Stomach (tissue), 4 donors: ENCODE results near the gene EME2.

ENCODE experiments used
- EP300 ChIP-seq: sonication (generic); formaldehyde crosslinking; IDR thresholded peaks from one replicate; pipeline ENCODE4 v1.6.1; 2017; ENCODE audit warnings: antibody characterized with exemption
- POLR2A ChIP-seq, 4 donors: fragments of 450-650 bp; IDR thresholded peaks; one replicate each; pipeline ENCODE4 v1.6.1; 2016; ENCODE audit warnings: antibody characterized with exemption in 4 of 4, control low read depth in 2 of 4, mild to moderate bottlenecking in 1 of 4, moderate library complexity in 1 of 4
- POLR2AphosphoS5 ChIP-seq, 3 donors: sonication (generic); formaldehyde crosslinking; IDR thresholded peaks; one replicate each; pipeline ENCODE4 v1.6.1; 2016; ENCODE audit warnings: antibody characterized with exemption in 3 of 3
- TF ChIP-seq, protein P1 (sequence below), 7 experiments: fragments of 450-650 bp in 4 of 7; fragments of 200-600 bp in 3 of 7; sonication (generic) in 3 of 7; IDR thresholded peaks; one replicate each; pipeline ENCODE4 v1.5.1; 2016 to 2019; ENCODE audit warnings: antibody characterized with exemption in 7 of 7, control low read depth in 2 of 7, mild to moderate bottlenecking in 1 of 7

DNA sequence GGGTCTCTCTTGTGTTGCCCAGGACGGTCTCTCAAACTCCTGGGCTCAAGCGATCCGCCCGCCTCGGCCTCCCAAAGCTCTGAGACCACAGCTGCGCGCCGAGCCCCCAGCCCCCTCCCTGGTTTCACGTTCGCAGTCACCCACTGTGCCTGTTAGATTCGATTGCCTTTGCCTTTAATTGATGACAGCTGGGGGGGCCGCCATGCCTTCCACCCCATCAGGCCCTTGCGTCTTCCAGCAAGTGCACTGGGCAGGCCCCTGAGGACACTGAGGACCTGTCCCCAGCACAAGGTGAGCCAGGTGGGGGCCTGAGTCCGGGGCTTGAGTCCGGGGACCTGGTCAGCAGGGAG is 17.6 kb downstream of the EME2 start:
- TF ChIP-seq, protein P1, sequence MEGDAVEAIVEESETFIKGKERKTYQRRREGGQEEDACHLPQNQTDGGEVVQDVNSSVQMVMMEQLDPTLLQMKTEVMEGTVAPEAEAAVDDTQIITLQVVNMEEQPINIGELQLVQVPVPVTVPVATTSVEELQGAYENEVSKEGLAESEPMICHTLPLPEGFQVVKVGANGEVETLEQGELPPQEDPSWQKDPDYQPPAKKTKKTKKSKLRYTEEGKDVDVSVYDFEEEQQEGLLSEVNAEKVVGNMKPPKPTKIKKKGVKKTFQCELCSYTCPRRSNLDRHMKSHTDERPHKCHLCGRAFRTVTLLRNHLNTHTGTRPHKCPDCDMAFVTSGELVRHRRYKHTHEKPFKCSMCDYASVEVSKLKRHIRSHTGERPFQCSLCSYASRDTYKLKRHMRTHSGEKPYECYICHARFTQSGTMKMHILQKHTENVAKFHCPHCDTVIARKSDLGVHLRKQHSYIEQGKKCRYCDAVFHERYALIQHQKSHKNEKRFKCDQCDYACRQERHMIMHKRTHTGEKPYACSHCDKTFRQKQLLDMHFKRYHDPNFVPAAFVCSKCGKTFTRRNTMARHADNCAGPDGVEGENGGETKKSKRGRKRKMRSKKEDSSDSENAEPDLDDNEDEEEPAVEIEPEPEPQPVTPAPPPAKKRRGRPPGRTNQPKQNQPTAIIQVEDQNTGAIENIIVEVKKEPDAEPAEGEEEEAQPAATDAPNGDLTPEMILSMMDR (IDR thresholded peaks at IDR 0.05): no peak
- TF ChIP-seq POLR2A (IDR thresholded peaks at IDR 0.05): no peak
- no peak for TF ChIP-seq POLR2AphosphoS5 (IDR thresholded peaks at IDR 0.05)
- no peak for TF ChIP-seq EP300
